ENCODE data around the gene SLC22A16. TPM values are rescaled to one million over a fixed set of nuclear protein-coding genes. Genes with fewer than 3 reads are reported as not detected.

SLC22A16 gene
- polyA plus RNA-seq, 1 donor (not counting 4 experiments of a cell fraction or from before 2014, with no cell fraction given), result not detected

DNA sequence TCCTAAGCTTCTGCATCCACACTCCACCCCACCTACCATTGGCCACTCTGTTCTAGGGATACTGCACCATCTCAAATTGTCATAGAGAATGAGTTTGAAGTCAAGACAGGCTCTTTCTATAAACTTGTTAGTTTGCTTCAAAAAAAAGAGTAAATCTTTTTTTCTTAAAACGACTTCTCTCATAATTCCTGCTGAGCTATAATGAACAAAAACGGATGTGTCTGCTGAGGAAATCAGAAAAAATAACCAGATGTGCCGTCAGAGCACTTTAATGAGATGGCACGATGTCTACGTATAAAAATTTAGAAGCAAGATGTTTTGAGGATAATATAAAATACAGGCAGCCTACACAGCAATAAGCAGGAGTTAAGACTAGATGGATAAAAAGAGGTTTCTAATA is 37.1 kb downstream of the SLC22A16 start:
- Histone ChIP-seq H3K9me3 (ENCODE audit: control insufficient read depth, low read depth, low read length) (no peaks in the 10 kb centered on the region), H3K9ac (ENCODE audit: control insufficient read depth, extremely low read depth, insufficient read depth, low read length) (no peak overlapping the region), H3K27me3 (ENCODE audit: control insufficient read depth, extremely low read depth, insufficient read depth, low read length) (peaks cover 11% of the 10 kb centered on the region), H3K4me2 (ENCODE audit: control insufficient read depth, extremely low read depth, insufficient read depth, low read depth, low read length) (no peak overlapping the region), H3K4me1 (ENCODE audit: control insufficient read depth, extremely low read depth, insufficient read depth, low read length) (no peaks in the 10 kb centered on the region), H3K9me1 (ENCODE audit: control insufficient read depth, extremely low read depth, insufficient read depth, low read length) (no peaks in the 10 kb centered on the region), H3K27ac (ENCODE audit: control insufficient read depth, insufficient read depth, low read length) (no peak overlapping the region), H3K36me3 (ENCODE audit: control insufficient read depth in 2 of 2, extremely low read depth in 1 of 2, insufficient read depth in 2 of 2, low read length in 2 of 2) (no peaks in the 10 kb centered on the region), H3K79me2 (ENCODE audit: control insufficient read depth, insufficient read depth, low read length) (no peaks in the 10 kb centered on the region), H2AFZ (ENCODE audit: control insufficient read depth, low read length) (no peak overlapping the region), H4K20me1 (ENCODE audit: control insufficient read depth, extremely low read depth, insufficient read depth, low read length) (no peaks in the 10 kb centered on the region), H3K4me3 (ENCODE audit: control insufficient read depth in 2 of 3, extremely low read depth in 1 of 3, insufficient read depth in 2 of 3, low read depth in 1 of 3, low read length in 3 of 3) (no peak overlapping the region)
- DNase-seq (ENCODE audit: low read depth, low spot score), result no peak
- TF ChIP-seq EZH2 (IDR thresholded peaks at IDR 0.05; ENCODE audit: low read length), result no peak
- TF ChIP-seq, protein P1, sequence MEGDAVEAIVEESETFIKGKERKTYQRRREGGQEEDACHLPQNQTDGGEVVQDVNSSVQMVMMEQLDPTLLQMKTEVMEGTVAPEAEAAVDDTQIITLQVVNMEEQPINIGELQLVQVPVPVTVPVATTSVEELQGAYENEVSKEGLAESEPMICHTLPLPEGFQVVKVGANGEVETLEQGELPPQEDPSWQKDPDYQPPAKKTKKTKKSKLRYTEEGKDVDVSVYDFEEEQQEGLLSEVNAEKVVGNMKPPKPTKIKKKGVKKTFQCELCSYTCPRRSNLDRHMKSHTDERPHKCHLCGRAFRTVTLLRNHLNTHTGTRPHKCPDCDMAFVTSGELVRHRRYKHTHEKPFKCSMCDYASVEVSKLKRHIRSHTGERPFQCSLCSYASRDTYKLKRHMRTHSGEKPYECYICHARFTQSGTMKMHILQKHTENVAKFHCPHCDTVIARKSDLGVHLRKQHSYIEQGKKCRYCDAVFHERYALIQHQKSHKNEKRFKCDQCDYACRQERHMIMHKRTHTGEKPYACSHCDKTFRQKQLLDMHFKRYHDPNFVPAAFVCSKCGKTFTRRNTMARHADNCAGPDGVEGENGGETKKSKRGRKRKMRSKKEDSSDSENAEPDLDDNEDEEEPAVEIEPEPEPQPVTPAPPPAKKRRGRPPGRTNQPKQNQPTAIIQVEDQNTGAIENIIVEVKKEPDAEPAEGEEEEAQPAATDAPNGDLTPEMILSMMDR (optimal IDR thresholded peaks at IDR 0.05 in 1 of 3, IDR thresholded peaks at IDR 0.05 in 1 of 3, conservative IDR thresholded peaks at IDR 0.05 in 1 of 3; ENCODE audit: extremely low read depth in 1 of 3, insufficient read depth in 2 of 3, low read length in 3 of 3), result no peak
- no peak for FAIRE-seq
- dilution Hi-C loops (cut with MboI; ENCODE audit: extremely low pct_ligation_motif_present, low sequenced_read_pairs), result no loop called here

DNA sequence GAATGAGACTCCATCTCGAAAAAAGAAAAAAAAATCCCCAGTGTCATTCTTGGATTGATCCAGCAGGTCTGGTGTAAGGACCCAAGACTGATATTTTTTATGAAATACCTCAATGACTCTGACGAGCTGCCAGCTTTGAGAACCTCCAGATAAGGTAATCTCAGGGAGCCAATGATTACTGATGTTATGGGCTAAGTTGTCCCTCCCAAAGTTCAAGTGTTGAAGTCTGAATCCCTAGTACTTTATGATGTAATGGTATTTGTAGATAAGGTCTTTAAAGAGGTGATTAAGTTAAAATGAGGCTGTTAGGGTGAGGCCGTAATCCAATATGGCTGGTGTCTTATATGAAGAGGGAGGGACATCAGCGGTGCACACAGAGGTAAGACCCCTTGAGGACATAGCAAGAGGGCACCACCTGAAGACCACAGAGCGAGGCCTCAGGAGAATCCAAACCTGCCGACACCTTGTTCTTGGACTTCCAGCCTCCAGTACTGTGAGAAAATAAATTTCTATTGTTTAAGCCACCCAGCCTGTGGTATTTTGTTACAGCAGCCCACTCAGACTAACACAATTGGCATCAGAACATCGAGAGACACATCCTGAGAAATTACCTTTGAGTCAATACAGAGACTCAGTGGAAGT is 41.3 kb downstream of the SLC22A16 start:
- Histone ChIP-seq H2AFZ (ENCODE audit: control insufficient read depth, low read length) (no peak overlapping the region), H3K36me3 (ENCODE audit: control insufficient read depth in 2 of 2, extremely low read depth in 1 of 2, insufficient read depth in 2 of 2, low read length in 2 of 2) (no peaks in the 10 kb centered on the region), H3K27ac (ENCODE audit: control insufficient read depth, insufficient read depth, low read length) (no peak overlapping the region), H3K4me3 (ENCODE audit: control insufficient read depth in 2 of 3, extremely low read depth in 1 of 3, insufficient read depth in 2 of 3, low read depth in 1 of 3, low read length in 3 of 3) (no peak overlapping the region), H3K4me1 (ENCODE audit: control insufficient read depth, extremely low read depth, insufficient read depth, low read length) (no peaks in the 10 kb centered on the region), H4K20me1 (ENCODE audit: control insufficient read depth, extremely low read depth, insufficient read depth, low read length) (no peaks in the 10 kb centered on the region), H3K79me2 (ENCODE audit: control insufficient read depth, insufficient read depth, low read length) (no peaks in the 10 kb centered on the region), H3K4me2 (ENCODE audit: control insufficient read depth, extremely low read depth, insufficient read depth, low read depth, low read length) (no peak overlapping the region), H3K9me1 (ENCODE audit: control insufficient read depth, extremely low read depth, insufficient read depth, low read length) (no peaks in the 10 kb centered on the region), H3K9me3 (ENCODE audit: control insufficient read depth, low read depth, low read length) (no peaks in the 10 kb centered on the region), H3K9ac (ENCODE audit: control insufficient read depth, extremely low read depth, insufficient read depth, low read length) (no peak overlapping the region), H3K27me3 (ENCODE audit: control insufficient read depth, extremely low read depth, insufficient read depth, low read length) (peaks cover 17% of the 10 kb centered on the region)
- dilution Hi-C loops (cut with MboI; ENCODE audit: extremely low pct_ligation_motif_present, low sequenced_read_pairs), result no loop called here
- FAIRE-seq, result no peak
- no peak for DNase-seq (ENCODE audit: low read depth, low spot score)
- TF ChIP-seq, protein P1 (optimal IDR thresholded peaks at IDR 0.05 in 1 of 3, IDR thresholded peaks at IDR 0.05 in 1 of 3, conservative IDR thresholded peaks at IDR 0.05 in 1 of 3; ENCODE audit: extremely low read depth in 1 of 3, insufficient read depth in 2 of 3, low read length in 3 of 3), result no peak
- TF ChIP-seq EZH2 (IDR thresholded peaks at IDR 0.05; ENCODE audit: low read length), result no peak
